ENCODE data around the gene ZNF581.
A peak's percentile ranks its signal among the peaks of the same experiment; 100 is the strongest.

ZNF581 gene

DNA sequence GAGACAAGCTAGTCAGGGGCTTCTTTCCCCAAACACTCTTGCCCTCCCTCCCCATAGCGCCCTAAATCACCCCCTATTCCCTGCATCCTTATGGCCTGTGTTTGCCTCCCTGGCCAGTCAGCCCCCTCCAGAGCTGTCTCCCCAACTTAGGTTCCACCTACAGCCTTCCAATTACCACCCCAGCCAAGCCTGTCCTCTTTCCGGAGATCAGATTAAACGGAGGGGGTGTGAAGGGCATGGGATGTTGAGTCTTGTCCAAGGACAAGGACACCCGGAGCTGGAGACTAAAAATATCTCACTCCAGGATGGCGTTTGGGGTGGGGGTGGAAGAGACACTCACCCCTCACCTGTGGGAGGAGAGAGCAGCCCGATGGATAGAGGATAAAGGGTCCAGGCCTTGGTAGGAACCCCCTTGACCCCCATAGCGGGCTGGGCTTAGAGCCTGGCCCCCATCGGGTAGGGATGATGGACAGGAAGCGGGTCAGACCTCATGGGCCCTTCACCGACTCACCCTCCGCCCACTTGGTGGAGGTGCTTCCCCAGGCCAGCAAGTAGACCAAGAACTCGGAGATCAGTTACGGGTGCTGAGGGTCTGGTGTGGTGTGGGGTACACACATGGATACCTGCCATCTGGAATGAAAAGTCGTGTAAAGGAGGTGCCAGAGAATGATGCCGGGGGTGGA is 32.0 kb upstream of the ZNF581 start:
- no peak for DNase-seq (ENCODE audit: low spot score)

DNA sequence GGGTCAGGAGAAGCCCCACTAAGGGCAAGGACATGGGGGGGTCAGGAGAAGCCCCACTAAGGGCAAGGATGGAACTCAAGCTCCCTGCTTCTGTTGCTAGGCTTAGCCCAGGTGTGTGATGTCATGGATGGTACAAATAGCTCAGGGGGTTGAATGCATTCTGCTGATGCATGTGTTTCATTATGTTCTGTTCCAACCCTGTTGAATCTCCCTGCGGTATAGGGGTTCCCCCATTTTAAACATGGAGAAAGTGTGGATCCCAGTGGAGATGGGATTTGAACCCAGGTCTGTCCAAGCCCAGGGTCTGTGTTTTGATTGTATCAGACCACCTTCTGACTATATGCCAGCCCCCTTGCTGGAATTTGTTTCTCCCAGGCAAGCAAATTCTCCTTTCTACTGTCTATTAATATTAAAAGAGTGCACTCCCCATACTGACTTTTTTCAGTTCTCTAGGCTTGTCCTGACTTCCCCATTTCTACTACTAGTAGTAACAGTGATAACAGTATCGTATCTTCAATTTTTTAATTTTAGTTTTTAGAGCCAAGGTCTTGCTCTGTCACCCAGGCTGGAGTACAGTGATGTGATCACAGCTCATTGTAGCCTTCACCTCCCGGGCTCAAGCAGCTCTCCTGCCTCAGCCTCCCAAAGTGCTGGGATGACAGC is 31.3 kb upstream of the ZNF581 start:
- no peak for DNase-seq (ENCODE audit: low spot score)

DNA sequence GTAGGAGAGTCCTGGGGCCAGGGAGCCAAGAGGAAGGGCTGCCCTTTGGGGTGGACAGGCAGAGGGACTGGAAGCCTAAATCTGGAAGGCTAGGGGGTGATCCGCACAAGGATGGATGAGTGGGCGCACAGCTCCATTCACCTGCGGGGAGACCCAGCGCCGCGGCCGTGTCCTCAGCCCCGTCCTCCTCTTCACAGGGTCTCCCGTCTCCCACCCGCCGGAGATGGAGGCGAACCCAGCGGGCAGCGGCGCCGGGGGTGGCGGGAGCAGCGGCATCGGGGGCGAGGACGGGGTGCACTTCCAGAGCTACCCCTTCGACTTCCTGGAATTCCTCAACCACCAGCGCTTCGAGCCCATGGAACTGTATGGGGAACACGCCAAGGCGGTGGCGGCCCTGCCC is 30.1 kb upstream of the ZNF581 start:
- no peak for DNase-seq (ENCODE audit: low spot score)

DNA sequence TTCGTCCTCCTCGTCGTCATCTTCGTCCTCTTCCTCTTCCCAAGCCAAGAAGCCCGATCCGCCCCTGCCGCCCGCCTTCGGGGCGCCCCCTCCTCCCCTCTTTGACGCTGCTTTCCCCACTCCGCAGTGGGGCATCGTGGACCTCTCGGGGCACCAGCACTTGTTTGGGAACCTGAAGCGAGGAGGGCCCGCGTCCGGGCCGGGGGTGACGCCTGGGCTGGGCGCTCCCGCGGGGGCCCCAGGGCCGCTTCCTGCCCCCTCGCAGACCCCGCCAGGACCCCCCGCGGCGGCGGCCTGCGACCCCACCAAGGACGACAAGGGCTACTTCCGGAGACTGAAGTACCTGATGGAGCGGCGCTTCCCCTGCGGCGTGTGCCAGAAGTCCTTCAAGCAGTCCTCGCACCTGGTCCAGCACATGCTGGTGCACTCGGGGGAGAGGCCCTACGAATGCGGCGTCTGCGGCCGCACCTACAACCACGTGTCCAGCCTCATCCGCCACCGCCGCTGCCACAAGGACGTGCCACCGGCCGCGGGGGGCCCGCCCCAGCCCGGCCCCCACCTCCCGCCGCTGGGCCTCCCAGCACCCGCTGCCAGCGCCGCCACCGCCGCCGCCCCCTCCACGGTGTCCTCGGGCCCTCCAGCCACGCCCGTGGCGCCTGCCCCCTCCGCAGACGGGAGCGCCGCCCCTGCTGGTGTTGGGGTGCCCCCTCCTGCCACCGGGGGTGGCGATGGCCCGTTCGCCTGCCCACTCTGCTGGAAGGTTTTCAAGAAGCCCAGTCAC is 29.3 kb upstream of the ZNF581 start:
- DNase-seq (ENCODE audit: low spot score): no peak

DNA sequence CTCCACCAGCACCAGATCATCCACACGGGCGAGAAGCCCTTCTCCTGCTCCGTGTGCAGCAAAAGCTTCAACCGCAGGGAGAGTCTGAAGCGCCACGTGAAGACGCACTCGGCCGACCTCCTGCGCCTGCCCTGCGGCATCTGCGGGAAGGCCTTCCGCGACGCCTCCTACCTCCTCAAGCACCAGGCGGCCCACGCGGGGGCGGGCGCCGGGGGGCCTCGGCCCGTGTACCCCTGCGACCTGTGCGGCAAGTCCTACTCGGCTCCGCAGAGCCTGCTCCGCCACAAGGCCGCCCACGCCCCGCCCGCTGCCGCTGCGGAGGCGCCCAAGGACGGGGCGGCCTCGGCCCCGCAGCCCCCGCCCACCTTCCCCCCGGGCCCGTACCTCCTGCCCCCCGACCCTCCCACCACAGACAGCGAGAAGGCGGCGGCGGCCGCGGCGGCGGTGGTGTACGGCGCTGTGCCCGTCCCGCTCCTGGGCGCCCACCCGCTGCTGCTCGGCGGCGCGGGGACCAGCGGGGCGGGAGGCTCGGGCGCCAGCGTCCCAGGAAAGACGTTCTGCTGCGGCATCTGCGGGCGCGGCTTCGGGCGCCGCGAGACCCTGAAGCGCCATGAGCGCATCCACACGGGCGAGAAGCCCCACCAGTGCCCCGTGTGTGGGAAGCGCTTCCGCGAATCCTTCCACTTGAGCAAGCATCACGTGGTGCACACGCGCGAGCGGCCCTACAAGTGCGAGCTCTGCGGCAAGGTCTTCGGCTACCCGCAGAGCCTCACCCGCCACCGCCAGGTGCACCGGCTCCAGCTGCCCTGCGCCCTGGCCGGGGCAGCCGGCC is 28.5 kb upstream of the ZNF581 start:
- DNase-seq (ENCODE audit: low spot score): no peak

DNA sequence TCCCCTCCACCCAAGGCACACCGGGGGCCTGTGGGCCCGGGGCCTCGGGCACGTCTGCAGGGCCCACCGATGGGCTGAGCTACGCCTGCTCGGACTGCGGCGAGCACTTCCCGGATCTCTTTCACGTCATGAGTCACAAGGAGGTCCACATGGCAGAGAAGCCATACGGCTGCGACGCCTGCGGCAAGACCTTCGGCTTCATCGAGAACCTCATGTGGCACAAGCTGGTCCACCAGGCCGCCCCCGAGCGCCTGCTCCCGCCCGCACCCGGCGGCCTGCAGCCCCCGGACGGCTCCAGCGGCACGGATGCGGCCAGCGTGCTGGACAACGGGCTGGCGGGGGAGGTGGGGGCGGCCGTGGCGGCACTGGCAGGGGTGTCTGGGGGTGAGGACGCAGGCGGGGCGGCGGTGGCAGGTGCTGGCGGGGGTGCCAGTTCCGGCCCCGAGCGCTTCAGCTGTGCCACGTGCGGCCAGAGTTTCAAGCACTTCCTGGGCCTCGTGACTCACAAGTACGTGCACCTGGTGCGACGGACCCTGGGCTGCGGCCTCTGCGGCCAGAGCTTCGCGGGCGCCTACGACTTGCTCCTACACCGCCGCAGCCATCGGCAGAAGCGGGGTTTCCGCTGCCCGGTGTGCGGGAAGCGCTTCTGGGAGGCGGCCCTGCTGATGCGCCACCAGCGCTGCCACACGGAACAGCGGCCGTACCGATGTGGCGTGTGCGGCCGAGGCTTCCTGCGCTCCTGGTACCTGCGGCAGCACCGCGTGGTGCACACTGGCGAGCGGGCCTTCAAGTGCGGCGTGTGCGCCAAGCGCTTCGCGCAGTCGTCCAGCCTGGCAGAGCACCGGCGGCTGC is 27.7 kb upstream of the ZNF581 start:
- no peak for DNase-seq (ENCODE audit: low spot score)

DNA sequence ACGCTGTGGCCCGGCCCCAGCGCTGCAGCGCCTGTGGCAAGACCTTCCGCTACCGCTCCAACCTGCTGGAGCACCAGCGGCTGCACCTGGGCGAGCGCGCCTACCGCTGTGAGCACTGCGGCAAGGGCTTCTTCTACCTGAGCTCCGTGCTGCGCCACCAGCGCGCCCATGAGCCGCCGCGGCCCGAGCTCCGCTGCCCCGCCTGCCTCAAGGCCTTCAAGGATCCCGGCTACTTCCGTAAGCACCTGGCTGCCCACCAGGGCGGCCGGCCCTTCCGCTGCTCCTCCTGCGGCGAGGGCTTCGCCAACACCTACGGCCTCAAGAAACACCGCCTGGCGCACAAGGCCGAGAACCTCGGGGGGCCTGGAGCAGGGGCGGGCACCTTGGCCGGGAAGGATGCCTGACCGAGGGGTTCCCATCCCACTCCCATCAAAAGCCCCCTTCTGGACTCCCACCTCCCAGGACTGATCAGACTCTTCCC is 27.0 kb upstream of the ZNF581 start:
- no peak for DNase-seq (ENCODE audit: low spot score)

DNA sequence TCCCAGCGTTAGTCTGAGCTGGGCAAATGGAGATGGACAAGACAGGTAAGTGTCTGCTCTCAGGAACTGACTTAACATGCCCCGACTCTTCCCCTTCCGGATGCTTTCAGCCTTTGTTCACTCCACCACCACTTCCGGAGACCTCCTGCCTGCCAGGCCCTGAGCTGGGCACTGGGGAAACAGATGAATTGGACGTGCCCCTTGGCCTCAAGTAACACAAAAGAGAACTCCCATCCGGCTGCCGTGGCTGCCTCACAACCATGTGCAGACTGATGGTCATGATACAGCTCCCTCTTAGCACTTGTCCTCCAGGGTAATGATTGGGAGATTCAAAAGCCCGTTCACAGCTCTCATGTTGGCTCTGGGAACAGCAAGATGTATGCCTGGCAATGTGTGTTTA is 26.0 kb upstream of the ZNF581 start:
- no peak for DNase-seq (ENCODE audit: low spot score)

DNA sequence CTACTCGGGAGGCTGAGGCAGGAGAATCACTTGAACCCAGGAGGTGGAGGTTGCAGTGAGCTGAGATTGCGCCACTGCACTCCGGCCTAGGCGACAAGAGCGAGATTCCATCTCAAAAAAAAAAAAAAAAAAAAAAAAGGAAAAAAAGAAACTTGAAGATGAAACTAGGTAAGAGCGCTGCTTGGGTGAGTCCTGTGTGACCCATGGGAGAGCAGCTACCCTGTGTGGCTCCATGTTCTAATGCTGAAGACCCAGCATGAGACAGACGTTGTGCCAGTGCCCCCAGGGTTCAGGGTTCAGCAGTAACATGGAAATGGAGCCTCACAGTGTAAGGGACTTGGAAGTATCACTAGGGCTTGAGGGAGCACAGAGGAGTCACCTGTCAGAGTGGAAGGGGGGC is 25.0 kb upstream of the ZNF581 start:
- DNase-seq (ENCODE audit: low spot score): no peak

DNA sequence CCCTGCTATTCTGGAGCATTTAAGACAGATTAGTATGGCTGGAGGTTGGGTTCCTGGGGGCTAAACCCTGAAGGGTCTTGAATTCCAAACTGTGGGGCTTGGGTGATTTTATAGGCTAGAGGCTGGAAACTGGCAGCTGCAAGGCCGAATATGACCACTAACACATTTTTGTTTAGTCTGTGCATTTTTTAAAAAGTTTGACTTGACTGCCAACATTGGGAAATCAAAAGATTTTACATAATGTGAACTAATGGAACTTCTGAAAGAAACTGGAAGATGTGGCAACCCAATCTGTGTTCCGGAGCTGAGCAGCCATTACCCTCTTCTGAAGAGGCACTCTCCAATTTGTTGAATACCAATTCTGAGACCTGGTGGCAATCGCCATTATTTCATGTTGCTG is 24.2 kb upstream of the ZNF581 start:
- no peak for DNase-seq (ENCODE audit: low spot score)

DNA sequence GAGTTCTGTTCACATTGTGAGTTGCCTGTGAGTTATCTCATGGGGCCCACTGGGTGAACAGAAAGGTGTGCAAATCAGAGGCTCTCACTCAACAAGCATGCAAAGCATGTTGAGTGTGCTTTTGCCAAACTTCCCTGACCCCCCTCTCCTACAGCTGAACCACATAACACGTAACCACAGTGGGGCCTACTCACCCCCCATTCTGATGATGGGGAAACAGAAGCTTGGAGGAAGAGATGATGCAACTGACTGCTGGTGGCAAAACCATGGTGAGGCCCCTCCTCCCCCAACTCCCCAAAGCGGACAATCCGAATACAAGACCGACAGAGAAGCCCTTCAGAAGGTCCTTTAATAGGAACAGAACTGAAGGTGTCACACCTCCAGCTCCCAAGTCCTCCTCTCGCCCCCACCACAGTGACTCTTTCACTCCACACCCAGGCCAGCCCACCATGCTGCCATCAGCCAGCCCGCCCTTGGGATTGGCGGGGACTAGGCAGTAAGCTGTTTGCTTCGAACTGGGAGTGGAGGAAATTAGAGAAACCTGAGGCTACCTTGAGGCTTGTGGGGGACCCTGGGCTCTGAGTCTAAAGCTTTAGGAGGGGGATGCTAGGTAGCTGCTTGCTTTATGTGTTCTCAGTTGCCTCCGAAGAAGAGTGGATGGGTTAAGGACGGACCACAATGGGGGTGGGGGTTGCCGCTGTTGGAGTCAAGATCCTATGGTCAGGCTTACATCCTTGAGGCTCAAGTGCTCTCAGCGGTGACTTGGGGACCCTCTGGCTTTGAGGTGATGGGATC is 22.8 kb upstream of the ZNF581 start:
- no peak for DNase-seq (ENCODE audit: low spot score)

DNA sequence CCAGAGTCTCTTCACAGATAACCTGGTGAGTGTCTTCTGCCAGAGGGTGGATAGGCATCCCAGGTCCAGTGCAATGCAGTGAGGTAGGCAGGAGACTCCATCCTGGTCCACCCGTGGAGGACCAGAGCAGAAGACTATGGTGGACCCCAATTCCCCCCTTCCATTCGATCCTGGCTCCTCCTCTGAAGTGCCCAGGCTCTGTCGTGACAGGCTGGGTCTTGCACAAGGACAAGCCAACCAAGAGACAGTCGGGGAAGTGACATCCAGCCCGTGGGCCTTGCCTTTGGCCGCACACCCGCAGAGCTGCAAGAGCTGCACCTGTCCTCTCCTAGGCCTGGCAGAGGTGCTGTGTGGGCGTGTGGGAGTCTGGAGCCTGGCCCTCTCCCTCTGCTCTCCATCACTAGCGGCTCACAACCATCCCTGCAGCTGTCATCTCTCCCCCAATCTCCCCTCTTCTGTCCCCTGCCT is 22.2 kb upstream of the ZNF581 start:
- DNase-seq (ENCODE audit: low spot score): no peak

DNA sequence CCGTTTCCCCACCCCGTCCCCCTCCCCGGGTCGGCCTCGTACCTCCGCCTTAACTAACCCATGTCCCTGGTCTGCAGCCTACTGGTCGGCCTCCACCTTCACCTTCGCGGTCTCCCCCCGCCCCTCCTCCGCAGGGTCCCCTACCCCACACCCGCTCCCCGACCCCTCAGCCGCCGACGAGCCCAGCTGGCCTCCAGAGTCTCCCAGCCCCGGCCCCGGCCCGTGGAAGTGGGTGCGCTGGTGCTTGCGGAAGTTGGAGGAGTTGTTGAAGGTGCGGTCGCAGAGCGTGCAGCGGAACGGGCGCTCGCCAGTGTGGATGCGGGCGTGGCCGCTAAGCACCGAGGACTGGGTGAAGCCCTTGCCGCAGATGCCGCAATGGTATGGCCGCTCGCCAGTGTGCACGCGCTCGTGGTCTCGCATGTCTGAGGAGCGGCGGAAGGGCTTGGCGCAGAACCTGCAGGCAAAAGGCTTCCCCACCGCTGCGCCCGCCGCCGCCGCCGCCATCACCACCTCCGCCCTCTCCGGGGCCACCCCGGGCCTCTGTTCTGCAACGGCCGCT is 21.7 kb upstream of the ZNF581 start:
- DNase-seq (ENCODE audit: low spot score): no peak

DNA sequence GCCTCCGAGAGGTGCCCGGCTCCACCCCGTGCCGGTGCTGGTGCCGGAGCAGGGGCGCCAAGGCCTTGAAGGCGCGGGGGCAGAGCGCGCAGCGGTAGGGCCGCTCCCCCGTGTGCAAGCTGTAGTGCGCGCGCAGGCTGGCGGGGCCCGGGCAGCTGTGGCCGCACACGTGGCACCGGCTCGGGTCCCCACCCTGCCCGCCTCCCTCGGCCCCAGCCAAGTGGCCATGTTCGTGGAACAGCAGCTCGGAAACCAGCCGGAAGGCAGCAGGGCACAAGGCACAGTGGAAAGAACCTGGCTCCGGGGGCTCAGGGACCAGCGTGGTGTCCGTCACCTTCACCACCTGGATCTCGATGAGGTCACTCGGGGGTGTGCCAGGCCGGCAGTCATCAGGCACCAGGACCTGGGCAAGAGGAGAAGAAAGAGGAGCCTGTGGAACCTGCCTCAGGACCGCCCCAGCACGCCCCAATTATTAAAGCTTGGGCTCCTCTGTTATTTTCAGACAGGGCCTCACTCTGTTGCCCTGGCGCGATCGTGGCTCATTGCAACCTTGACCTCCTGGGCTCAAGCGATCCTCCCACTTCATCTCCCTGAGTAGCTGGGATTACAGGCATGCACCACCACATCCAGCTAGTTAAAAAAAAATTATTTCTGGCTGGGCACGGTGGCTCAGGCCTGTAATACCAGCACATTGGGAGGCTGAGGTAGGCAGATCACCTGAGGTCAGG is 21.0 kb upstream of the ZNF581 start:
- no peak for DNase-seq (ENCODE audit: low spot score)

DNA sequence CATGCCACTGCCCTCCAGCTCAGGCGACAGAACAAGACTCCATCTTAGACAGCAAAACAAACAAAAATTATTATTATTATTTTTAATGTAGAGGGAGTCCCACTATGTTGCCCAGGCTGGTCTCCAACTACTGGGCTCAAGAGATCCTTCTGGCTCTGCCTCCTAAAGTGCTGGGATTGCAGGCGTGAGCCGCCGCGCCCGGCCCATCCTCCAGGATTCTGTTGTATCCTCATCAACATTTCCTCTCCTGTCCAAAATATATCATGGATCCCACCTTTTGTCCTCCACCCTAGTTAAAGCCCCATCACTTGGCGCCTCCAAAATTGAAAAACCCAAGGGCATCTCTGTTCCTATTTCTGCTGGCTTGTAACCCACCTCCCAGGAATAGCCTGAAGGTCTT is 20.3 kb upstream of the ZNF581 start:
- DNase-seq (ENCODE audit: low spot score): no peak

DNA sequence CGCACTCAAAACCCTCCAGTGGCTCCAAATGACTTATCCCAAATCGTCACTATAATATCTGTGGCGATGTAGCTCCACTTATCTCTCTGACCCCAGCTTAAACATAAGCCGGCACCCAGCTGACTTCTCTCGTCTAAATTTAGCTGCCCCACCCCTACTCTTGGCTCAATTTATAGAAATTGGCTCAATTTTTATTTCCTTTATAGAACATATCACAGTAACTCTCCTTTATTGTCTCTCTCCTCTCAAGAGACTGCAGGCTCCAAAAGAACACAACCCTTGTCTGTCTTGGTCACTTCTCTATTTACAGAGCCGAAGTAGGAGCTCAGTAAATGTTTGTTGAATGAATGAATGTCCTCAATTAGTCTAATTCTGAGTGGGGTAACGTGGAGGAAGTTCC is 19.9 kb upstream of the ZNF581 start:
- DNase-seq (ENCODE audit: low spot score): no peak

DNA sequence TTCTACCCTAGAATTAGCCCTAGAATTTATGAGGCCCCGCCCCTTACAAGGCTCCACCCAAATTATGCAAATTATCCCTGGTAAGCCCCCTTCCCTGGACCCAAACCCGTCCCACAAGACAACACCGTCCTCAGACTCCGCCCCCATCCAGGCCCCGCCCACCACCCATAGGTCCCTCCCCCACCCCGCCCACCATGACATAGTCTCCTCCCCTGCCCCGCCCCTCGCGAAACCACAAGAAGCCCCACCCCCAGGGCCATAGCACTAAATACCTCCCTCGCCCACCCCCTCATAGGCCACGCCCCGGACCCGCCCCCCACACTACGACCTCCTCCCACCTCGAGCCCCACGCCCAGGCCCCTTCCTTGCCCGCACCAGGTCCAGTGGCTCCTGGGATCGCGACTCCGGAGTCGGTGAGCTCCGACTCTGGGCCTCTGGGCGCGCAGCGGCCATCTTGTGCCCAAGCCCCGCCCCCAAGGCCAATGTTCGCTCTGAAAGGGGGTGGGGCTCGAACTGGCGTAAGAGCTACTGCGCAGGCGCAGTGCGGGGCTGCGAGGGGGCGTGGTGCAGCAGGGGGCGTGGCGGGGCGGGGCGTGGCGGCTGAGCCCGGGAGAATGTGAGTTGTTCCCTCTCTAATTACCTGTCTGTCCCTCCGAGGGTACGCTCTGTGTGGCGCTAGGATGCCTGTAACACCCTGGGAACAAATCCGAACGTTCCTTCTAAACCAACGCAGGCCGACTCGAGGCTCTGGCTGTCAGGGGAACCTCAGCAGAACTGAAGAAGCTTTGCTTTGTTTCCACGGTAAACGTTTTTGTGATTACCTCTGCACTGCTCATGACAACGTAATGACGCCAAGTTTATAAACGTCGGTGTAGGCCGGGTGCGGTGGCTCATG is 19.1 kb upstream of the ZNF581 start, which contains the start of gene ZNF784:
ZNF784 (minus strand) TSS at position 458 of the 895 bp plus-strand sequence; CDS start at position 453, 5 bp downstream.
- peak; percentile 94 for DNase-seq (ENCODE audit: low spot score)

DNA sequence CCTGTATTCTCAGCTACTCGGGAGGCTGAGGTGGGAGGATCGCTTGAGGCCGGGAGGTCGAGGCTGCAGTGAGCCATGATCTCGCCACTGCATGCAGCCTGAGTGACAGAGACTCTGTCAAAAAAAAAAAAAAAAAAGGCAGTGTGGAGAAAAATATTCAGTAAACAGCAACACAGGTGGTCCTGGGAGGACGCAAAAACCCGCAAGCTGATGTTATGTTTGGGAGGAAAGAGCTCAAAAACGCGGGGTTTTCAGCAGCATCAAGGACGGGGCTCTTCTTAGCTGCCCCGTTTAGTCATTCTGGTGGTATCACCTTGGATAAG is 18.5 kb upstream of the ZNF581 start:
- DNase-seq (ENCODE audit: low spot score): no peak

Measured in hepatic stellate cell (primary cell).